IPS-NIHi7 (cell line): ENCODE results near the gene SPATS1.
"Not testable (repeated sequence)": the region's sequence is repeated elsewhere in the genome, so short reads cannot be mapped to it uniquely, and the experiment has no call there.

Experiments used
- DNase-seq: peaks from one replicate; pipeline ENCODE4 v3.0.0; 2012; ENCODE audit warnings: mixed read lengths; ENCODE audit errors: extremely low spot score

Gene SPATS1

GRCh38 chr6:44311767-44312166 is 30.7 kb upstream of the SPATS1 start:
- DNase-seq, result no peak

GRCh38 chr6:44312901-44313788 is 29.3 kb upstream of the SPATS1 start, which contains the start of gene AARS2:
Gene AARS2, minus strand, starts transcription at chr6:44313347. Its CDS starts 24 bp downstream, at chr6:44313323.
- DNase-seq, result peak; percentile 92

- DNase-seq, result not testable (repeated sequence)
Measured at GRCh38 chr6:44314657-44315056, 27.8 kb upstream of the SPATS1 start.

GRCh38 chr6:44315516-44315915 is 26.9 kb upstream of the SPATS1 start:
- no peak for DNase-seq

GRCh38 chr6:44315951-44316350 is 26.5 kb upstream of the SPATS1 start:
- DNase-seq, result no peak

- DNase-seq, result no peak
Measured at GRCh38 chr6:44316481-44316880, 26.0 kb upstream of the SPATS1 start.

- DNase-seq, result not testable (repeated sequence)
Measured at GRCh38 chr6:44317136-44317631, 25.3 kb upstream of the SPATS1 start.

GRCh38 chr6:44321210-44321609 is 21.2 kb upstream of the SPATS1 start:
- no peak for DNase-seq

- DNase-seq, result no peak
Measured at GRCh38 chr6:44327096-44327495, 15.4 kb upstream of the SPATS1 start.

GRCh38 chr6:44327760-44328159 is 14.7 kb upstream of the SPATS1 start:
- DNase-seq, result no peak

- DNase-seq, result not testable (repeated sequence)
Measured at GRCh38 chr6:44328203-44328602, 14.2 kb upstream of the SPATS1 start.

GRCh38 chr6:44329858-44330257 is 12.6 kb upstream of the SPATS1 start:
- no peak for DNase-seq

- no peak for DNase-seq
Measured at GRCh38 chr6:44332585-44332984, 9.9 kb upstream of the SPATS1 start.

GRCh38 chr6:44333273-44333919 is 9.1 kb upstream of the SPATS1 start:
- DNase-seq, result no peak

GRCh38 chr6:44333942-44334341 is 8.5 kb upstream of the SPATS1 start:
- DNase-seq, result no peak

- DNase-seq, result no peak
Measured at GRCh38 chr6:44335631-44336030, 6.8 kb upstream of the SPATS1 start.

- DNase-seq, result peak; percentile 82
Measured at GRCh38 chr6:44338228-44339122, 4.0 kb upstream of the SPATS1 start.

- DNase-seq, result no peak
Measured at GRCh38 chr6:44339301-44339700, 3.1 kb upstream of the SPATS1 start.

GRCh38 chr6:44339763-44340625 is 2.5 kb upstream of the SPATS1 start:
- DNase-seq, result no peak

- no peak for DNase-seq
Measured at GRCh38 chr6:44341095-44341890, 1.2 kb upstream of the SPATS1 start.
